ENCODE results near the gene PODXL.

PODXL gene

DNA sequence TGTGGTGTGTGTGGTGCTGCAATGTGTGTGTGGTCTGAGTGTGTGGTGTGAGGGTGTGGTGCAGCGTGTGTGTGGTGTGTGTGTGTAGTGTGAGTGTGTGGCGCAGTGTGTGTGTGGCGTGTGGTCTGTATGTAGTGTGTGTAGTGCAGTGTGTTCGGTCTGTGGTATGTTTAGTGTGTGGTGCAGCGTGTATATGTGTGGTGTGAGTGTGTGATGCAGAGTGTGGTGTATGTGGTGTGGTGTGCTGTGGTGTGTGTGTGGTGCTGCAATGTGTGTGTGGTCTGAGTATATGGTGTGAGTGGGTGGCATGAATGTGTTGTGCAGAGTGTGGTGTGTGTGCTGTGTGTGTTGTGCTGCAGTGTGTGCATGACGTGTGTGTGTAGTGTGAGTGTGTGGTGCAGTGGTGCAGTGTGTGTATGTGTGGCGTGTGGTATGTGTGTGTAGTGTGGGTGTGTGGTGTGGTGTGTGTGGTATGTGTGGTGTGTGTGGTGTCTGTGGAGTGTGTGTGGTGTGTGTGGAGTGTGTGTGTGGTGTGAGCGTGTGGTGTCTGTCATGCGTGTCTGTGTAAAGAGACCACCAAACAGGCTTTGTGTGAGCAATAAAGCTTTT is 31.0 kb upstream of the PODXL start:
- H3K79me2 ChIP-seq (ENCODE audit: control insufficient read depth, insufficient read depth, low read length, unreplicated experiment): no peaks in the 10 kb centered on the region
- H3K27me3 ChIP-seq (ENCODE audit: insufficient read depth, low read length): peaks cover 10% of the 10 kb centered on the region; the same call in 1 of the 2 replicates
- no peak overlapping the region for H2AFZ ChIP-seq (ENCODE audit: low read length, unreplicated experiment)
- no peak overlapping the region for H3K27ac ChIP-seq (ENCODE audit: low read depth, low read length)
- H3K4me1 ChIP-seq (ENCODE audit: control insufficient read depth, insufficient read depth, low read length, unreplicated experiment): no peaks in the 10 kb centered on the region
- no peak overlapping the region for H3K4me3 ChIP-seq (ENCODE audit: low read depth, low read length)
- no peaks in the 10 kb centered on the region for H3K36me3 ChIP-seq (ENCODE audit: insufficient read depth, low read length)

DNA sequence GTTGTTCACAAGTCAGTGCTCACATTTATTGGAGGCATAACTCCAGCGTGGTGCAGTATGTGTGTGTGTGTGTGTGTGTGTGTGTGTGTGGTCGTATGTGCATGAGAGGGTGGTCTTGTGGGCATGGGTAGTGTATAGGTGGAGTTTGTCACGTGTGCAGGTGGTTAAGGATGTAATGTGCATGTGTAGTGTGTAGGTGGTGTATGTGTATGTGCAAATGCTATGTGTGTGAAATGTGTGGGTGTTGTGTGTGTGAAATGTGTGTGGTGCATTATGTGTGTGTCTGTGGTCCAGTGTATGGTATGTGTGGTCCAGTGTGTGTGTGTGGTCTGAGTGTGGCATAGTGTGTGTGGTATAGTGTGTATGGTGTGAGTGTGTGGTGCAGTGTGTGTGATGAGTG is 30.3 kb upstream of the PODXL start:
- no peak overlapping the region for H2AFZ ChIP-seq (ENCODE audit: low read length, unreplicated experiment)
- no peaks in the 10 kb centered on the region for H3K79me2 ChIP-seq (ENCODE audit: control insufficient read depth, insufficient read depth, low read length, unreplicated experiment)
- no peaks in the 10 kb centered on the region for H3K4me1 ChIP-seq (ENCODE audit: control insufficient read depth, insufficient read depth, low read length, unreplicated experiment)
- H3K36me3 ChIP-seq (ENCODE audit: insufficient read depth, low read length): no peaks in the 10 kb centered on the region
- H3K4me3 ChIP-seq (ENCODE audit: low read depth, low read length): no peak overlapping the region
- no peak overlapping the region for H3K27ac ChIP-seq (ENCODE audit: low read depth, low read length)
- H3K27me3 ChIP-seq (ENCODE audit: insufficient read depth, low read length): peaks cover 8% of the 10 kb centered on the region; the same call in 1 of the 2 replicates

DNA sequence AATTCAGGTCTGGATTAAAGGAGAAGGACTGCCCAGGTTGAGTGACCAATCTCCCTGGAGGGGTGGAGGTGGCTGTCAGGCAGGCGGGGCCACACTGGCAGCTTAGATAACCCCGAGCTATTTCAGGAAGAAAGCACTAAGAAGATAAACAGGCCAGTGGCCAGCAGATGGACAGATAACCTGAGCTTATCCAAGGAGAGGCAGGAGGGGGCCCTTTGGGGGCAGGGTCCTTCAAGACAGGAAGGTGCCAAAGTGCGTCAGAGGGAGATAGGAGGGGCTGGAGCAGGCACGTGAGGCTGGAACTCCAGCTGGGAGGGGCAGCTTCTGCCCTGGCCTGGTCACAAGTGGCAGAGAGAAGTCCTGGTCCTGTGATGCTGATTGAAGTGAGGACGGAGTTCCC is 29.8 kb upstream of the PODXL start:
- Histone ChIP-seq H3K36me3 (ENCODE audit: insufficient read depth, low read length) (no peaks in the 10 kb centered on the region), H3K27me3 (ENCODE audit: insufficient read depth, low read length) (0 out of 2 replicates have a peak, but pooled peaks cover 3% of the 10 kb centered on the region), H2AFZ (ENCODE audit: low read length, unreplicated experiment) (no peak overlapping the region), H3K79me2 (ENCODE audit: control insufficient read depth, insufficient read depth, low read length, unreplicated experiment) (no peaks in the 10 kb centered on the region), H3K4me3 (ENCODE audit: low read depth, low read length) (no peak overlapping the region), H3K27ac (ENCODE audit: low read depth, low read length) (no peak overlapping the region), H3K4me1 (ENCODE audit: control insufficient read depth, insufficient read depth, low read length, unreplicated experiment) (no peaks in the 10 kb centered on the region)

DNA sequence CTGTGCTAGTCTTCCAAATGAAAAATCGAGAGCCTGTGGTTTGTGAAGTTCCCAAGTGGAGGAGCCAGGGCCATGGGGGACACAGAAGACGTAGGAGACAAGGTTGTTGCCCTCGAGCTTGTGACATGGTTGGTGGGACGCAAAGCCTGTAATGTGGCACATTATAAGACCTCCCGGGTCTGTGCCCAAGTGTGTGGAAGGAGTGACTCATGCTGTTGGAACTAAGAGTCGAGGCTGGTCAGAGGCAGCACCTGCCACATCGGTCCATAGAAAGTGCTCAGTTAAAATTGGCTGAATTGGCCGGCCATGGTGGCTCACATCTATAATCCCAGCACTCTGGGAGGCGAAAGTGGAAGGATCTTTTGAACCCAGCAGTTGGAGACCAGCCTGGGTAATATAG is 27.0 kb upstream of the PODXL start:
- no peaks in the 10 kb centered on the region for H3K4me1 ChIP-seq (ENCODE audit: control insufficient read depth, insufficient read depth, low read length, unreplicated experiment)
- H3K4me3 ChIP-seq (ENCODE audit: low read depth, low read length): no peak overlapping the region
- H3K79me2 ChIP-seq (ENCODE audit: control insufficient read depth, insufficient read depth, low read length, unreplicated experiment): no peaks in the 10 kb centered on the region
- H3K36me3 ChIP-seq (ENCODE audit: insufficient read depth, low read length): no peaks in the 10 kb centered on the region
- H2AFZ ChIP-seq (ENCODE audit: low read length, unreplicated experiment): no peak overlapping the region
- no peaks in the 10 kb centered on the region for H3K27me3 ChIP-seq (ENCODE audit: insufficient read depth, low read length)
- no peak overlapping the region for H3K27ac ChIP-seq (ENCODE audit: low read depth, low read length)

DNA sequence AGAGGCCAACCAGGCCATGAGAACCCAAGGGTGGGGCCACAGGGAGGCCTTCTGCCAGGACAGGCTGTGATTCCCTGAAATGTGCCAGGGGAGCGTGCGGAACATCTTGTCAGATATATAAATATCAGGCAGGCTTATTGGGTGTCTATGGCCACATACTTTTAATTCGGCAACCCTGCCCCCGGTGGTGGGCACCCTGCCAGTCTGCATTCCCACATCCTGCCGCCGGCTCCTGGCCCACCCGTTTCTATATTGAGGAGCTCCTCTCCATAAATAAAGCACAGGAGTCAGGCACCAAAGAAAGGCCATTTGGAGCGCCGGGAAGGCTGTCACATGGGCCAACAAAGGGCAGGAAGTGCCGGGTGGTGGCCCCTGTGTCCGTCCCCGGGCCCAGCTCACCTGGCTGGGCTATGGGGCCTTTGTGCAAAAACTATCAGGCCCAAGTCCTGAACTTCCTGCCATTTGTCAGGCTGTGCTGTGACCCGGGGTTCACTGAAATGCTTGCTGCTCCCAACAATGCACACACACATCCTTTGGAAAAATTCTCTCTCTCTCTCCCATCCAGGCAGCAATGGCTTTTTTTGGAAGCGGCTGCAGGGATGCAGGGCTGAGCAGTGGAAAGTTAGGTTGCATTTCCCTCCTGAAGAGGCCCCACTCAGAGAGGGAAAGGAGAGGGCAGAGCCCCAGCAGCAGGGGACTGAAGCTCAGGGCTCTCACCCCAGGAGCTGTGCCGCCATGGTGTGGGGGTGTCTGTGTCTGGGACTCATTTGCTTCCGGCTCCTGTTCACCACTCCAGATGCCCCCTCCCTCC is 25.0 kb upstream of the PODXL start:
- Histone ChIP-seq H2AFZ (ENCODE audit: low read length, unreplicated experiment) (no peak overlapping the region), H3K4me1 (ENCODE audit: control insufficient read depth, insufficient read depth, low read length, unreplicated experiment) (no peaks in the 10 kb centered on the region), H3K4me3 (ENCODE audit: low read depth, low read length) (no peak overlapping the region), H3K27ac (ENCODE audit: low read depth, low read length) (no peak overlapping the region), H3K27me3 (ENCODE audit: insufficient read depth, low read length) (no peaks in the 10 kb centered on the region), H3K36me3 (ENCODE audit: insufficient read depth, low read length) (no peaks in the 10 kb centered on the region), H3K79me2 (ENCODE audit: control insufficient read depth, insufficient read depth, low read length, unreplicated experiment) (no peaks in the 10 kb centered on the region)

DNA sequence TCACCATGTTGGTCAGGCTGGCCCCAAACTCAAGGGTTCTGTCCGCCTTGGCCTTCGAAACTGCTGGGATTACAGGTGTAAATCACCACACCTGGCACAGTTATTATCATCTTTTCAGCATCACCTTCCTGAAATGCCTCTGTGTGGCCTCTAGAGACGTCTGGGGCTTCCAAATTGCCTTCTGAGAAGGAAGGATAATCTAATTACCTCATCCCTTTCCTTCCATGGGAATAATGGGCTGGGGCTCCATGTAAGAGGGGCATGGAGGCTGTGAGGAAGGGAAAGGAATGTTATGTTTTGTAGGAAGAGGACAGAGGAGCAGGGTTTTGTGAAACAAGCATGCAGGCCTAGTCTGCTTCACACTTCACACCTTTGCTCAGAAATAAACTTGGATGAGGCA is 22.2 kb upstream of the PODXL start:
- H3K27ac ChIP-seq (ENCODE audit: low read depth, low read length): no peak overlapping the region
- H3K36me3 ChIP-seq (ENCODE audit: insufficient read depth, low read length): no peaks in the 10 kb centered on the region
- H3K79me2 ChIP-seq (ENCODE audit: control insufficient read depth, insufficient read depth, low read length, unreplicated experiment): no peaks in the 10 kb centered on the region
- H3K4me1 ChIP-seq (ENCODE audit: control insufficient read depth, insufficient read depth, low read length, unreplicated experiment): no peaks in the 10 kb centered on the region
- H2AFZ ChIP-seq (ENCODE audit: low read length, unreplicated experiment): no peak overlapping the region
- no peak overlapping the region for H3K4me3 ChIP-seq (ENCODE audit: low read depth, low read length)
- H3K27me3 ChIP-seq (ENCODE audit: insufficient read depth, low read length): no peaks in the 10 kb centered on the region

DNA sequence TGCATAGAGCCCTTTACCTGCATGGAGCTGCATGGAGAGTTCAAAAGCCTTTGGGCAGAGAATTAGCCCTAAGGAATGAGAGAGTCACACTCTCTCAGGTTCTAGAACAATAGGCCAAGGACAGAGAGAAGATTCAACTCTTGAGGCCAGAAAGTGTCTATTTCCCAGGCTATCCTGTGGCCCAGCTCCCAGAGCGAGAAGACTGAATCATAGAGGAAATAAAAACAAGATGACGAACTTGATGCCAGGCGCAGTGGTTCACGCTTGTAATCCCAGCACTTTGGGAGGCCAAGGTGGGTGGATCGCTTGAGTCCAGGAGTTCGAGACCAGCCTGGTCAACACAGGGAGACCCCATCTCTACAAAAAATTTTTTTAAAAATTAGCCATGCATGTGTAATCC is 18.3 kb upstream of the PODXL start:
- Histone ChIP-seq H3K27ac (ENCODE audit: low read depth, low read length) (no peak overlapping the region), H3K36me3 (ENCODE audit: insufficient read depth, low read length) (no peaks in the 10 kb centered on the region), H3K4me3 (ENCODE audit: low read depth, low read length) (no peak overlapping the region), H3K79me2 (ENCODE audit: control insufficient read depth, insufficient read depth, low read length, unreplicated experiment) (no peaks in the 10 kb centered on the region), H3K27me3 (ENCODE audit: insufficient read depth, low read length) (no peaks in the 10 kb centered on the region), H3K4me1 (ENCODE audit: control insufficient read depth, insufficient read depth, low read length, unreplicated experiment) (no peaks in the 10 kb centered on the region), H2AFZ (ENCODE audit: low read length, unreplicated experiment) (no peak overlapping the region)

DNA sequence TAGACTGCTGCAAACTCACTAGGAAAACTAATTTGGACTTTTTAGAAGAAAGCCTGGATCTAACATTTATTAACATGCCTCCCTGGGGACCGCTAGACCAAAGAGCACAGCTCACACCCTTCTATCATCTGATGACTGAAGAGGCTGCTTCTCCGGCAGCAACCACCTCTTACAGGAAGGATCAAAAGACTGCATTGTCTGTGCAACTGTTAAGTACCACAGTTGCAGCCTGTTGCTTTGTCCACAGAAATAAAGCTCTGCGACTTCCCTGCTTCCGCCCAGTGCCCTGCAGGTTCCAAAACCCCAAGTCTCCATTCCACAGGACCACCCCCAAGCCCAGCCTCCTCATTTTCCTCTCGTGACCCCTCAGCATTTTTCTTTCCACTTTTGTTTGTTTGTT is 14.0 kb upstream of the PODXL start:
- Histone ChIP-seq H3K27ac (ENCODE audit: low read depth, low read length) (no peak overlapping the region), H3K79me2 (ENCODE audit: control insufficient read depth, insufficient read depth, low read length, unreplicated experiment) (no peaks in the 10 kb centered on the region), H3K27me3 (ENCODE audit: insufficient read depth, low read length) (no peaks in the 10 kb centered on the region), H2AFZ (ENCODE audit: low read length, unreplicated experiment) (no peak overlapping the region), H3K4me3 (ENCODE audit: low read depth, low read length) (no peak overlapping the region), H3K4me1 (ENCODE audit: control insufficient read depth, insufficient read depth, low read length, unreplicated experiment) (no peaks in the 10 kb centered on the region), H3K36me3 (ENCODE audit: insufficient read depth, low read length) (no peaks in the 10 kb centered on the region)

DNA sequence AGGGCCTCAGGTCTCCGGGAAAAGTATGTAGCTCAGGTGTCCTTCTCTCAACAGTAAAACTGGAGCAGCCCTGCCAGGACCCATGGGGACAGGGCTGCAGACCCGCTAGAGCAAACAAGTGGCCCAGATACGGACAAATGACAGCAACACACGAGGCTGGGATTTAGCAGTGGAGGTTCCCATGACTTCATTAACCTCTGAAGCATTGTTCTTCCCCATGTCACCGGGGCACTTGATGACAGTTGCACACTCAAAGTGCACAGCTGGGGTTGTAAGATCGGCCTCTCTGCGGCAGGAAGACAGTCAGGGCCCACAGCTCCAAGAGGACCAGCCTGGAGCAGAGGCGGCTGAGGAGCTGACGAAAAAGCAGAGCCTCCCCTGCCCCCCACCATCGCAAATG is 12.5 kb upstream of the PODXL start:
- H3K27ac ChIP-seq (ENCODE audit: low read depth, low read length): no peak overlapping the region
- H3K4me1 ChIP-seq (ENCODE audit: control insufficient read depth, insufficient read depth, low read length, unreplicated experiment): no peaks in the 10 kb centered on the region
- no peaks in the 10 kb centered on the region for H3K27me3 ChIP-seq (ENCODE audit: insufficient read depth, low read length)
- no peaks in the 10 kb centered on the region for H3K79me2 ChIP-seq (ENCODE audit: control insufficient read depth, insufficient read depth, low read length, unreplicated experiment)
- no peak overlapping the region for H2AFZ ChIP-seq (ENCODE audit: low read length, unreplicated experiment)
- no peaks in the 10 kb centered on the region for H3K36me3 ChIP-seq (ENCODE audit: insufficient read depth, low read length)
- no peak overlapping the region for H3K4me3 ChIP-seq (ENCODE audit: low read depth, low read length)

DNA sequence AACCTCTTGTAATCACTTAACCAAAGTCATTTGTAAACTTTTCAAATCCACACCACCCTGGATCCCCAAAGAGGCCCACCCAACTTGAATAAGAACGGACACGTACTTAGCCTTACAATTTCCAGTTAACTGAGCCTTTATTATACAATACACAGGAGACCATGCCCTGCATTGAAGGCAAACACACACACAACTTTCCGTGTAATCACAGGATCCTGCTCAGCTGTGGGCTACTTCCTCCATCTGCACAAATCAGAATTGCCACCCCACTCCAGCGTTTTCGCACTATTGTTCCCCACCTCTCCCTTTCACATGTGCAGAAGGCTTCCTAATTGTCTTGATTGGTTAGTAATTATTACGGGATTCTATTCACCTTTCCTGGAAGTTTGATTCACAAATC is 12.1 kb upstream of the PODXL start:
- H3K27ac ChIP-seq (ENCODE audit: low read depth, low read length): no peak overlapping the region
- no peaks in the 10 kb centered on the region for H3K4me1 ChIP-seq (ENCODE audit: control insufficient read depth, insufficient read depth, low read length, unreplicated experiment)
- no peaks in the 10 kb centered on the region for H3K27me3 ChIP-seq (ENCODE audit: insufficient read depth, low read length)
- H2AFZ ChIP-seq (ENCODE audit: low read length, unreplicated experiment): no peak overlapping the region
- H3K36me3 ChIP-seq (ENCODE audit: insufficient read depth, low read length): no peaks in the 10 kb centered on the region
- no peaks in the 10 kb centered on the region for H3K79me2 ChIP-seq (ENCODE audit: control insufficient read depth, insufficient read depth, low read length, unreplicated experiment)
- H3K4me3 ChIP-seq (ENCODE audit: low read depth, low read length): no peak overlapping the region

DNA sequence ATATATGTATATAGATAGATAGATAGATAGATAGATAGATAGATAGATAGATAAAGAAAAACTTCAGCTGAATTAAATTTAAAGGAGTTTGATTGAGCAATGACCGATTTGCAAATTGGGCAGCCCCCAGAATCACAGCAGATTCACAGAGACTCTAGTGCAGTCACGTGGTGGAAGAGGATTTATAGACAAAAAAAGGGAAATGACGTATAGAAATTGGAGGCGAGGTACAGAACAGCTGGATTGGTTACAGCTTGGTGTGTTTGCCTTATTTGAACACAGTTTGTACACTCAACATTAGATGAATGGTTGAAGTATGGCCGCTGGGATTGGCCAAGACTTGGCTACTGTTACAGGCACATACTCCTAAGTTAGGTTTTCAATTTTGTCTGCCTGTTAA is 8.2 kb upstream of the PODXL start:
- Histone ChIP-seq H3K36me3 (ENCODE audit: insufficient read depth, low read length) (no peaks in the 10 kb centered on the region), H3K4me1 (ENCODE audit: control insufficient read depth, insufficient read depth, low read length, unreplicated experiment) (no peaks in the 10 kb centered on the region), H3K4me3 (ENCODE audit: low read depth, low read length) (no peak overlapping the region), H2AFZ (ENCODE audit: low read length, unreplicated experiment) (no peak overlapping the region), H3K27me3 (ENCODE audit: insufficient read depth, low read length) (no peaks in the 10 kb centered on the region), H3K79me2 (ENCODE audit: control insufficient read depth, insufficient read depth, low read length, unreplicated experiment) (no peaks in the 10 kb centered on the region), H3K27ac (ENCODE audit: low read depth, low read length) (no peak overlapping the region)
